Amygdala (tissue), 56 donors: ENCODE data around the gene MYADML2.
"Not testable (repeated sequence)": the region's sequence is repeated elsewhere in the genome, so short reads cannot be mapped to it uniquely, and the experiment has no call there.

Experiments
- DNase-seq, 56 donors: peaks; one replicate each; lab custom pipeline; 2025; lab: John Stamatoyannopoulos, UW

The MYADML2 gene

DNA sequence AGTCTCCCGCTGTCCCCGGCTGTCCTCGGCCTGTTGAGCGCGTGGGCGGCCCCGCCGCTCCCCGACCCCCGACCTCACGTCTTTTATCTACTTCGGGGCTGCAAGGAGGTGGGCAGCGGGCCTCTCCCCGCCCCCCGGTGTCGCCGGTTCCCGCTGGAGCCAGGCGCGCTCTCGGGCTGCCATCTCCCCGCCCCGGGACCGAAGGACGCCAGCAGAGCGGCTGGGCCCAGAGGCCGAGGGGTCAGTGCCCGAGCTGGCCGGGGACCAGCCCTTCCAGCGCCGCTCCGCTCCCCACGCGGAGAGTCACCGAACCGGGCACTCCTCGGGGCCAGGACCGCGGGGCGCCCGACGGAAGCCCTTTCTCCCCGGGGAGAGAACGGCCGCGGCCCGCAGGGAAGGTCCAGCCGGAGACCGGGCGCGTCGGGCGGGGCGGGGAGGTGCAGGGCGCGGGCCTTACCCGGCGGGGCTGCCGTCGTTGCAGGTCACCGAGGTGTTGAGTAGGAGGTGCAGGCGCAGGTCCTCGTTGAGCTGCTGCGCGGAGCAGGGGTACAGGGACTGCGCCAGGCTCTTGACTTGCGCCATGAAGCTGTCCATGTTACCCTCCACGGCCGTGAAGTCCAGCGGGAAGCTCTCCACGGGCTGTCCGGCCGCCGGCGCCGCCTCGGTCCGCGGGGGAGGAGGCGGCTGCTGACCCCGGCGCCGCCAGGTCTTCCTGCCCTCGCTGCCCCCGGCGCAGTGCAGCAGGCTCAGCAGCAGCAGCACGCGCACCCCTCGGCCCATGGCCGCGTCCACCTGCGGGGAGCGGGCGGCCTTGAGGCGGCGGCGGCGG, 13.3 kb upstream of the MYADML2 start:
- DNase-seq: no peak

DNA sequence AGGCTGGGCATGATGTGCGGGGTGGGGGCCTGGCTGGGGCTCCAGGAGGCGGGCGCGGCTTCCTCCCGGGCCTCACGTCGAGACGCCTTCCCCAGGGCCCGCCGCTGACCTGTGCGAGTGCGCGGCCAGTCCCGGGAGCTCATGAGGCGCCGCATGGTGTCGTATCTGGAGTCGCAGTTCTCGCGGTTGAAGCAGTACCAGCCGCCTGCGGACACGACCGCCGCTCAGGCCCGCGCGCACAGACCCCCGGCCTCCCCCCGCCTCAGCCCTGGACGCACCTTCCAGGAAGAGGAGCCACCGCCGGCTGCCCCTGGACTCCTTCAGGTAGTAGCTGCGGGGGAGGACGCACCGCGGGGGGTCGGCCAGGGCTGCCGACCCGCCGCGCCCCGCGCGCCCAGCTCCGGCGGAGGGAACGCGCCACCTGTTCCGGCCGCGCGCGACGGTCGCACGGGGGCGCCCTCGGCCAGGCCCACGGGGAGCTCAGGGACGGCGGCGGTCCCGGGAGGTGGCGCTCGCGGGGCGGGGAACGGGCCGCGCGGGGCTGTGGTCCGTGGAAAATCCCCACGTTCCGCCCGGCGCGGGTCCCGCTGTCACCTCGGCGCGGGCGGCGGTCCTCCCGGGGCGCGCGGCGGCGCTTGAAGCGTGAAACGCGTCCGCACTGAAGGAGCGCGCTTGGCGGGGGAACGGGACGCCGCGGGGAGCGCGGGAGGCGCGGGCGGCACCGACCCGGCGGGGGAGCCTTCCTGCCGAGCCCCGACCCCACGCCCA, 12.5 kb upstream of the MYADML2 start:
- peak in 29 of 56 donors; percentile 6 to 77 (median 42) for DNase-seq

DNA sequence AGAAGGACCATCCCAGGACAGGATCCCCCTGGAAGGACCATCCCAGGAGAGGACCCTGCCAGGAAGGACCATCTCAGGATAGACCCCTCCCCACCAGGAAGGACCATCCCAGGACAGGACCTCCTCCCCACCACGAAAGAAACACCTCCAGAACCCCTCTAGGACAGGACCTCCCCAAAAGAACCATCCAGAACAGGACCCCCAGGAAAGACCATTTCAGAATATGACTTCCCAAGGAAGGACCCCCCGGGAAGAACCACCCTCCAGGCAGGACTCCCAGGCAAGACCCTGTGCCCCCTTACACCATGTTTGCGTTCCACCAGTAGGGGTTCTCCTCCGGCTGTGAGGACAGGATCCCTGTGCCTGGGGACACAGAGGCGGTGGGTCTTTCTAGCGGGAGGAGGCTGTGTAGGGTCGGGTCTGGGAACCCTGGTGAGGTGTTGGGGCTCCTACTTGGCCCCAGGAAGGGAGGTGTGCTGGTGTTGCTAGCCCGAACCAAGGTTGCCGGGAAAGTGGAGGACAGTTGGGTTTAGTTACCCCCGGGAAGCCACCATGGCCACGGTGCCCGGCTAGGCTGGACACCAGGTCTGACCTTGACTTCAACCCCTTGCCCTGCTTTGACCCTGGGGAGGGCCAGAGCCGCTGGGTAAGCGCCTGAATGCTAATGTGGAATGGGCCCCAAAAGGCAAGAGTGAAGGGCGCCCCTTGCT, 11.8 kb upstream of the MYADML2 start:
- no peak for DNase-seq

DNA sequence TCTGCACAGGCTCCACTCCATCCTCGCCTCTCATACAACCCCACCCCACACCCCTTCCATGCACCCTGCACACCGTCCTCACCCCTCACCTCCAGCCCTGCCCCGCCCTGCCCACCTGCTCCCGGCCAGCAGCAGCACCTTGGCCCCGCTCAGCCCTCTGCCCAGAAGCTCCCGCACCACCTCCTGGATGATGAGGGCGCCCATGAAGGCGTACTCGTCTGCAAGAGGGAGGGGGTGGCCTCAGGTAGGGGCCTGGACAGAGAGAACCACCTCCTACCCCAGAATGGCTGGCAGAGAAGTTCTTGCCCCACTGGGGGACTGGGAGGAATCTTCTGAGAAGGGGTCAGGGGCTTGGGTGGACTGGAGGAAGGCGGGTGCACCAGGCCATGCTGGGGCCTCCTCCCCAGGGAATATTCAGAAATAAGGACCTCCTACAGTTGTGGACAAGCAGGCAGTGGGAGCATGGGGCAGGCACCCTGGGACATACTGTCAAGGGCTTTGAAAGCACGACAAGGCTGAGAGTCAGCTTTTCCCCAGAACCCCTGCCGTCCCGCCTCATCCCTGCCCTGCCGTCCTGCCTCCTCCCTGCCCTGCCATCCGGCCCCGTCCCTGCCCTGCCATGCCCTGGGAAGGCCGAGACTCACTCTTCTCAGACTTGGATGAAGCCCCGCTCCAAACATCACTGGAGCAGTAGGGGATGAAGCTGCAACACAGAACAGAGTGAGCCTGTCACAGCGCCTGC, 10.8 kb upstream of the MYADML2 start:
- DNase-seq: no peak

DNA sequence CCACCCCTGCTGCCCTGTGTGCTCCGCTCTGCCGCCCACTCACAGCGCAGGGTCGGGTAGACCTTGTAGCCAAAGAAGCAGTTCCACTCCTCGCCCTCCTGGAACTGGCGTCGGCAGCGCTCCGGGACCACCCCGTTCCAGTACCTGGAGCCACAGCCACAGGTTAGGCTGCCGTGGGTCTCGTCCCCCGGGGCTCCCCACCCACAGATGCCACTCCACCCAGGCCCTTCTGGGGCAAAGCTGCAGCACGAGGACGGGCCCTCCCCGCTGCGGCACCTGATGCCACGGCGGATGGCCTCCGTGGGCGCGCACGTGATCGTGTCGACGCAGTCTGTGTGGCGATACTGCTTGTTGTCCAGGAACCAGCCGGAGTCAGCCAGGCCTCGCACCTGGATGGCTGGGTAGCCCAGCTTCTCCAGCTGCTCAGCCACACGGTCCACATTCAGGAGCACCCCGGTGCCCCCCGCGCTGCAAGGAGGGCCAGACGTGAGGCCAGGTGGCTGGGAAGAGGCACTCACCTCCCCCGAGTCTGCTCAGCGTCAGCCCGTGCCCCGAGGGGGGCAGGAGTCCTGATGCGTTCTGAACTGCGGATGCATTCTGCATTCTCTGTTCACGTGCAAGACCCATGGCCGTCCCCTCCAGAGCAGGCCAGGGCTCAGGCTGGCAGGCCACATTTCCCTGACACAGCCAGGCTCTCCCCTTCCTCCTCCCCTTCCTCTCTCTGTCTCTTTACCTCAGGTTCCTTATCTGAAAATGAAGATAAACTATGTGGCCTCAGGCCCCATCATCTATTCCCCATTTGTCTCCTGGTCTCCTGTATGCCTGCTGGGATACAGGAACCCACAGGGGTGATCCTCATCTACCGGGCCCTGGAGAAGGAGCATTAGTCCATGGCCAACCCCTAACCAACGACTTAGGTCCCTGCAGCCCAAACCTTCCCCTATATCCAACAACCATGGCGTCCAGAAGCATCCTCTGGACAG, 9.9 kb upstream of the MYADML2 start:
- no peak for DNase-seq

DNA sequence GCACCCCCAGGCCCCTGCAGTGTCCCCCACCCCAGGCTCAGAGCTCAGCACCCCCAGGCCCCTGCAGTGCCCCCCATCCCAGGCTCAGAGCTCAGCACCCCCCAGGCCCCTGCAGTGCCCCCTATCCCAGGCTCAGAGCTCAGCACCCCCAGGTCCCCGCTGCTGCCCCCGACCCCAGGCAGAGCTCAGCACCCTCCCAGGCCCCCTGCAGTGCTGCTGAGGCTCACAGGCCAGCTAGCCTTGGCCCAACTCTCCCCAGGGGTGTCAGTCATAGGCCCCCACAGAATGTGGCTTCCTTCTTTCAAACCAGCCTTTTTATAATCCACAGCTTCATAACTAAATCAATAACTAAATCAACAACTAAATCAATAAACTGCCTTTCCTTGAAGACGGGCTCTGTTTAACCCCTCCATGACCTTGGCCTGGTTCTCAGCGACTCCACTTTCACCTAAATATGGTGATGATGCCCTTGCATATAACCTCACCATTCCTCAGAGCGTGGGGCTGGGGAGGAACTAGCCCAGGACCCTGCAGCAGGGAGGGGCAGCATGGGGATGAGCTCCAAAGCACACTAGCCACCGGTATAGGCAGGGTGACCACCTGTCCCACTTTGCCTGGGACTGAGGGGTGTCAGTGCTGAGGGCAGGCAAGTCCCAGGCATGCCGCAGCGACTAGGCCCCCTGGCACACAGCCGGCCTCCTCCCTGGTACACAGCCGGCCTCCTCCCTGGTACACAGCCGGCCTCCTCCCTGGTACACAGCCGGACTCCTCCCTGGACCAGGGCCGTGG, 8.9 kb upstream of the MYADML2 start:
- no peak for DNase-seq

DNA sequence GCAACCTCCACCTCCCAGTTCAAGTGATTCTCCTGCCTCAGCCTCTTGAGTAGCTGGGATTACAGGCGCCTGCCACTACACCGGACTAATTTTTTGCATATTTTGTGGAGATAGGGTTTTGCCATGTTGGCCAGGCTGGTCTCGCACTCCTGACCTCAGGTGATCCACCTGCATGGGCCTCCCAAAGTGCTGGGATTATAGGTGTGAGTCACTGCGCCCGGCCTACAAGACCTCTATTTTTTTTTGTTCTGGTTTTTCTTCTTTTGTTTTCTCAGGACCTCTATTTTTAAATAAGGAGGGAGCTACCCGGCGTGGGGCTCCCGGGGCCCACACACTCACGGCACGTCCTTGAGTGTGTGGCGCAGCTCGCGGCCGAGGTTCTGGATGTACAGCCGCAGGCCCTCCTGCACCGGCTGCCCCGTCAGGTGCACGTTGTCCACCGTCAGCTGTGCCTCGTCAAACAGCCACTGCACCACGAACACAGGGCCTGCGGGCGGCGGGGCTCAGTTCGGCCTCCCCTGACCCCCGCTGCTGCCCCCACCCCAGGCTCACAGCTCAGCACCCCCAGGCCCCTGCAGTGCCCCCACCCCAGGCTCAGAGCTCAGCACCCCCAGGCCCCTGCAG, 8.1 kb upstream of the MYADML2 start:
- DNase-seq: no peak

DNA sequence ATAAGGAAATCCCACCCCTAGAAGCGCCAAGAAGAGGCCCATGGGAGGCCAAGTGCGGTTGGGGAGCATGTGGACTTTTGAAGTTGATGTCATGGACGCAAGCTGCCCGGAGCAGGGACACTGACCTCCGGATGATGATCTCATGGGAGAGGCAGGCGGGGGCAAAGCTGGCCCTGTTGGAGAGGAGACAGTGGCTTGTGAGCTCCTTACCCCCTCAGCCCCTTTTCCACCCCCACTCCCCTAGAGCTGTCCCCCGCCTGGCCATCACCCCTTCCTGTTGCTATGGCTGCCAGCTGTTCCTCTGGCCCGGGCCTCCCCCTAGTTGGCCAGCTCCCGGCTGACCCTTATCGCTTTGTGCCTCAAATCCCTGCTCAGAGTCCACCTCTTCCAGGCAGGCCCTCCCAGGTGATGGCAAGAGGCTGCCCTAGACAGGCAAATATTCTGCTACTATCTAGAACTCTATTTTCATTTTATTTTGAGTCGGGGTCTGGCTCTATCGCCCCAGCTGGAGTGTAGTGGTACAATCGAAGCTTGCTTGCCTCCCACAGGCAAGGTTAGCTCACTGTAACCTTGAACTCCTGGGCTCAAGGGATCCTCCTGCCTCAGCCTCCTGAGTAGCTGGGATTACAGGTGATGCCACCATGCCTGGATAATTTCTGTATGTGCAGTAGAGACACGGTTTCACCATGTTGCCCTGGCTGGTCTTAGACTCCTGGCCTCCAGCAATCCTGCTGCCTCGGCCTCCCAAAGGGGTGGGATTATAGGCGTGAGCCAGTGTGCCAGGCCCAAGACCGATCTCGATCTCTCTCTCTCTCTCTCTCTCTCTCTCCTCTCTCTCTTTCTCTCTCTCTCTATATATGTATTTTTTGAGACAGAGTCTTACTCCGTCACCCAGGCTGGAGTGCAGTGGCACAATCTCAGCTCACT, 7.4 kb upstream of the MYADML2 start:
- DNase-seq: no peak

DNA sequence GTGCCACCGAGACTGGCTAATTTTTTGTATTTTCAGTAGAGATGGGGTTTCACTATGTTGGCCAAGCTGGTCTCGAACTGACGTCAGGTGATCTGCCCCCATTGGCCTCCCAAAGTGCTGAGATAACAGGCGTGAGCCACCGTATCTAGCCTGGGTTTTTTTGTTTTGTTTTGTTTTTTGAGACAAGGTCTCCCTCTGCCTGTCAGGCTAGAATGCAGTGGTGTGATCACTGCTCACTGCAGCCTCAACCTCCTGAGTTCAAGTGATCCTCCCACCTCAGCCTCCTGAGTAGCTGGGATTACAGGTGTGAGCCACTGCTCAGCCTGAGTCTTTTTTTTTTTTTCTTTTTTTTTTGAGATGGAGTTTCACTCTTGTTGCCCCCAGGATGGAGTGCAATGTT, 6.4 kb upstream of the MYADML2 start:
- not testable (repeated sequence) for DNase-seq

DNA sequence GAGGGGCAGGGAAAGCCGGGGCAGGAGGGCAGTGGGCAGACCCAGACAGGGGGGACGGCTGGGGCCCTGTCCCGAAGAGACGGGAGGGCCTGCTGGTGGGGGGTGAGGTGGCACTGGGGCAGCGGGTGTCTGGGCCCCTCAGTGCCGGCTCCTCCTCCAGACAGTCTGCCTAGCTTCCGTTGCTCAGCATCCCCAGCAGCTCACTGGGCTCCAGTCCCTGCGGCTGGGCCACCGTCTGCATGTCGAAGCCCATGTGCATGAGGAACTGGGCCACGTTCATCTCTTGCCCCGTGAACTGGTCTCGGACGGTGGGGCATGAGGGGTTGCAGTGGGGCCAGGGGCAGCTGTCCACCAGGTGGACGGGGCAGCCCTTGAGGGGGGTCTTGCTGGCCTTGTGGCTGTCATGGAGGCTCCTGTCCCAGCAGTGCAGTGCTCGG, 5.8 kb upstream of the MYADML2 start:
- no peak for DNase-seq

DNA sequence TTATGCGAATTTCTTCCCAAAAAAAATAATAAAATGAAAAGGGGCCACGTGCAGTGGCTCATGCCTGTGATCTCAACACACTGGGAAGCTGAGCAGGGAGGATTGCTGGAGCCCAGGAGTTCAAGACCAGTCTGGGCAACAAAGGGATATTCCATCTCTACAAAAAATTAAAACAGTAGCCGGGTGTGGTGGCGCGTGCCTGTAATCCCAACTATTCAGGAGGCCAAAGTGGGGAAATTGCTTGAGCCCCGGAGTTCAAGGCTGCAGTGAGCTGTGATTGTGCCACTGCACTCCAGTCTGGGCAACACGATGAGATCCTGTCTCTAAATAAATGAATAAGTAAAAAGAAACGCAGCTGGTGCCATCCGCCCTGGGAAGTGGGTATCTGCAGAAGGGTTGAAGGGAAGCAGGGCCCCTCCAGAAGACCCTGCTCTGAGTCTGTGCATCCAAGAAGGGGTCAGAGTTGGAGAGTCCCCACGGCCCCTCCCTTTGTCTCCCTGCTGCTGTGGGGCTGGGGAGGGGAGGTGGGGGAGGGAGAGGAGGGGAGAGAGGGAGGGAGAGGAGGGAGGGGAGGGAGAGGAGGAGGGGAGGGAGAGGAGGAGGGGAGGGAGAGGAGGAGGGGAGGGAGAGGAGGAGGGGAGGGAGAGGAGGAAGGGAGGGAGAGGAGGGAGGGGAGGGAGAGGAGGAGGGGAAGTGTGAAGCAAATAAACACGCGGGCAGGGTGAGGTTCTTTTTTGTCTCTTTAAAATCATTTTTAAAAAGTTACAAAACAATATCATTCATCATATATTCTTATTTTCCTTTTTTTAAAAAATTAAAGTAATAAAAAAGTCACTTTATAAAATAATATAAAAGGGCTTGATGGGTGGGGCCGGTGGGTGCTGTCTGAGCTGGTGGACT, 5.0 kb upstream of the MYADML2 start:
- no peak for DNase-seq

DNA sequence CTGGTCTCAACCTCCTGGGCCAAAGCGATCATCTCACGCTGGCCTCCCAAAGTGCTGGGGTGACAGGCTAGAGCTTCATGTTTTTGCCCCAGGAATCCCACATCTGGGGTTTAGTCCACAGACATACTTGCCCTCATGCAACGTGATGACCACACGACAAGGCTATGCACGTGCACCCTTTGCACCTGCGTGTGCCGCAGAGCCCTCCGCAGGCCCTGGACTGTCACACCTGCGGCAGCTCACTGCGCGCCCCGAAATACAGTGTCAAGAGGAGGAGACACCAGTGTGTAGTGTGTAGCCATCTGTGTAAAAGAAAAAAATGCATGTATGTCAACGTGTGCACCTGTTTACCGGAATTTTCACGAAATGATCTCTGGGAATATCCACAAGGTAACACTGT, 3.5 kb upstream of the MYADML2 start:
- DNase-seq: no peak

DNA sequence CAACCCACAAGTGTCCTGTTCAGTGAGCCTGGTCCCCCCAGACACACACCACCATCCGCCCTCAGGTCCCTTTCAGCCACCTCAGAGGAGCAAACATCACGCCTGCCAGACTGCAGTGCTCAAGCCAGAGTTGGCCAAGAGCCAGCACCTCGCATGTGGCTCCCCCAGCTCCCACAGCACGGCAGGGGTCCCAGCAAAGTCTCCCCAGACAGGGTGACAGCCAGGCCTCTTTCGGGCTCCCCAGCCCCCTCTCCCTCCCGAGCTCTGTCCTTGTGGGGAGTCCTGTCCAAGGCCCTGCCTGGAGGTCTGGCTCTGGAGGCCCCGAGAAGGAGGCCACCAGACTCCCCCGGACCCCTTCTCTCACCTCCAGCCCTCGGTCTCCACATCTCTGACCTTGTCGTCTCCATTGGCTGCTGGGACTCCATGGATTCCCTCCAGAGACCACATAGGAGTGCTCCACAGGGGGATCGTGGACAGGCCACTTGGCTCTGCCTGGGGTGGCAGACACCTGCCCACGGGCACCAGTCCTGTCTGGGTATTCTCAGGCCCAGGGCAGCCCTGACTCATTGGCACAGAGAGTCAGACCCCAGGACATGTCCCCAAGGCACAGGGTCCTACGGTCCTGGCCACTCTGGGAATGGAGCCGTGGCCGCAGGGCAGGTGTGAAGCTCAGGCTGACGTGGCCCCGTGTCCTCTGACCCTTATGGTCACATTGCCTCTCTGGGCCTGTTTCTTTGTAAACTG, 1.8 kb upstream of the MYADML2 start:
- no peak for DNase-seq

DNA sequence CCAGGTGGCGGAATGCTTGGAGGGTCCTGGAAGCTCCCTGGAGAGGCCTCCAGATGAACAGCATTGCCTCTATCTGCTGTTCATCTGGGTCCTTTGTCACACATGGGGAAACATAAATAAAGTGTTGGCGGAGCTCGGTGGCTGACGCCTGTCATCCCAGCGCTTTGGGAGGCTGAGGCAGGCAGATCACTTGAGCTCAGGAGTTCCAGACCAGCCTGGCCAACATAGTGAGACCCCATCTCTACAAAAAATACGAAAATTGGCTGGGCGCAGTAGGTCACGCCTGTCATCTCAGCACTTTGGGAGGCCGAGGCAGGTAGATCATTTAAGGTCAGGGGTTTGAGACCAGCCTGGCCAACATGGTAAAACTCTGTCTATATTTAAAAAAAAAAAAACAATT, 2.2 kb downstream of the MYADML2 start:
- no peak for DNase-seq

DNA sequence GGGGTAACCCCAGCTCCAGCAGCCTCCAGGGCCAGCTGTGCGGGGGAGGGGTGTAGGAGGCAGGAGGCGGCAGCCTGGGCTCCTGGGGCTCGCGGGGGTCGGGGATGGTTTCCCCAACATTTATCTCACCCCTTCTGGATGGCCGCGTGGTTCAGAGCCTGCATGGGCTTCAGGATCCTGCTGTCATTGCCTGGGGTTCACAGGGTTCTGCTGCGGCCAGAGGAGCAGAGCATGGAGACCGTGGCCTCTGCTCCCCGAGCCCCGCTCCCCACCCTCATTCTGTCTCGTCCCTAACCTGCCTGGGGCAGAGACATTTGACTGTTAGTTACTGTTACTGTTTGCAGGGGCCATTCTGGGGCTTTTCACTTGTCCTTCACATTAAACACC, 4.9 kb downstream of the MYADML2 start:
- no peak for DNase-seq
